ENCODE measurements around the gene OGFR.

GRCh38 chr20:62831361-62831788, 26.7 kb downstream of the OGFR start:
- TF ChIP-seq EZH2 (IDR thresholded peaks at IDR 0.05; ENCODE audit: low read depth, unreplicated experiment) (no peak), STAT1 (IDR thresholded peaks at IDR 0.05; ENCODE audit: unreplicated experiment) (no peak), CTCF (conservative IDR thresholded peaks at IDR 0.05; ENCODE audit: low read depth in 2 of 2) (no peak), CREB1 (CRISPR knock-in tag; IDR thresholded peaks at IDR 0.05; ENCODE audit: low read depth) (no peak), POLR2AphosphoS5 (IDR thresholded peaks at IDR 0.05; ENCODE audit: low read depth) (no peak), ETS1 (IDR thresholded peaks at IDR 0.05) (no peak), EZH2phosphoT487 (IDR thresholded peaks at IDR 0.05; ENCODE audit: unreplicated experiment) (no peak), REST (IDR thresholded peaks at IDR 0.05; ENCODE audit: unreplicated experiment) (no peak), NANOG (IDR thresholded peaks at IDR 0.05; ENCODE audit: borderline replicate concordance) (no peak), ZNF114 (CRISPR knock-in tag; IDR thresholded peaks at IDR 0.05) (no peak), JUNB (IDR thresholded peaks at IDR 0.05; ENCODE audit: unreplicated experiment) (no peak), ZNF331 (CRISPR knock-in tag; IDR thresholded peaks at IDR 0.05; ENCODE audit: low read depth) (no peak), ZNF462 (CRISPR knock-in tag; IDR thresholded peaks at IDR 0.05) (no peak)

Measured in GM23338 (cell line).